IMR-90 (cell line): ENCODE measurements around the gene RHBDF2. TPM values are rescaled to one million over a fixed set of nuclear protein-coding genes. Genes with fewer than 3 reads are reported as not detected.

Experiments
- ATAC-seq: fragments of 200-7000 bp; cut with Tn5 transposase; 2 replicates; pipeline ENCODE4 v1.9.1; 2020; ENCODE audit warnings: low read depth, mild to moderate bottlenecking, moderate library complexity
- BruUV-seq: library from RNA; stranded (reverse); fragments of 400-500 nt; replicated peaks from 2 replicates; lab custom pipeline; 2021; lab: Mats Ljungman, UMichigan
- CTCF ChIA-PET: fragments of 300-600 bp; formaldehyde crosslinking; extraction: SDS; loops from one replicate; lab custom pipeline; 2021; ENCODE audit warnings: antibody characterized with exemption; lab: Yijun Ruan, JAX
- POLR2A ChIA-PET: fragments of 300-600 bp; sonication (Branson Sonifier 250); formaldehyde crosslinking; loops from one replicate; lab custom pipeline; 2022; ENCODE audit warnings: antibody characterized with exemption; ENCODE audit not compliant: unreplicated experiment; lab: Charles Lee
- DNase-seq: peaks from one replicate; pipeline ENCODE4 v3.0.0; 2013
- H2AFZ ChIP-seq: replicated peaks from 2 replicates; pipeline ENCODE3; 2013; ENCODE audit warnings: low read length, mild to moderate bottlenecking; ENCODE audit not compliant: poor library complexity
- H2AK5ac ChIP-seq: 2 replicates; pipeline ENCODE4 v1.6.1; 2013; ENCODE audit warnings: low read depth, low read length, inconsistent platforms
- H2AK9ac ChIP-seq: replicated peaks from 2 replicates; pipeline ENCODE3; 2013; ENCODE audit warnings: mild to moderate bottlenecking, low read depth, low read length, moderate library complexity; ENCODE audit not compliant: poor library complexity
- H2BK120ac ChIP-seq: 2 replicates; pipeline ENCODE4 v1.6.1; 2013; ENCODE audit warnings: low read depth, low read length, inconsistent platforms
- H2BK15ac ChIP-seq: 3 replicates; pipeline ENCODE4 v1.6.1; 2013; ENCODE audit warnings: low read depth, low read length, inconsistent platforms
- H2BK20ac ChIP-seq: 2 replicates; pipeline ENCODE4 v1.6.1; 2013; ENCODE audit warnings: low read depth, mild to moderate bottlenecking, inconsistent platforms, low read length, moderate library complexity
- H2BK5ac ChIP-seq: 2 replicates; pipeline ENCODE4 v1.6.1; 2013; ENCODE audit warnings: mild to moderate bottlenecking, low read depth, low read length, inconsistent platforms; ENCODE audit not compliant: poor library complexity, severe bottlenecking
- H3K14ac ChIP-seq: replicated peaks from 2 replicates; pipeline ENCODE4 v1.6.1; 2013; ENCODE audit warnings: low read depth, low read length, inconsistent platforms
- H3K18ac ChIP-seq: 2 replicates; pipeline ENCODE4 v1.6.1; 2013; ENCODE audit warnings: low read depth, low read length, control low read depth
- H3K23ac ChIP-seq: 2 replicates; pipeline ENCODE4 v1.6.1; 2013; ENCODE audit warnings: low read depth, low read length, inconsistent platforms
- H3K27ac ChIP-seq: 2 replicates; pipeline ENCODE4 v1.5.1; 2013; ENCODE audit warnings: mild to moderate bottlenecking, control low read depth, low read length; ENCODE audit not compliant: insufficient read depth
- H3K27me3 ChIP-seq: 2 replicates; pipeline ENCODE4 v1.6.1; 2013; ENCODE audit warnings: low read length; ENCODE audit not compliant: control insufficient read depth, insufficient read depth
- H3K36me3 ChIP-seq: 2 replicates; pipeline ENCODE4 v1.6.1; 2013; ENCODE audit warnings: low read length, mixed read lengths; ENCODE audit not compliant: control insufficient read depth, insufficient read depth
- H3K4ac ChIP-seq: 2 replicates; pipeline ENCODE4 v1.6.1; 2013; ENCODE audit warnings: low read depth, low read length, inconsistent platforms
- H3K4me1 ChIP-seq: 2 replicates; pipeline ENCODE4 v1.6.1; 2013; ENCODE audit warnings: low read length, mixed read lengths; ENCODE audit not compliant: control insufficient read depth, insufficient read depth
- H3K4me2 ChIP-seq: 2 replicates; pipeline ENCODE4 v1.6.1; 2013; ENCODE audit warnings: low read depth, mild to moderate bottlenecking, control low read depth, low read length, moderate library complexity
- H3K4me3 ChIP-seq: 2 replicates; pipeline ENCODE4 v1.5.1; 2013; ENCODE audit warnings: low read depth, mild to moderate bottlenecking, control low read depth, low read length, moderate library complexity; ENCODE audit not compliant: insufficient read depth
- H3K56ac ChIP-seq: 2 replicates; pipeline ENCODE4 v1.6.1; 2013; ENCODE audit warnings: low read length, inconsistent platforms; ENCODE audit not compliant: insufficient read depth; ENCODE audit errors: extremely low read depth
- H3K79me1 ChIP-seq, 2 experiments: 2 replicates each; pipeline ENCODE4 v1.6.1; 2013; ENCODE audit warnings: low read length in 2 of 2, inconsistent platforms in 1 of 2, low read depth in 1 of 2
- H3K9ac ChIP-seq: 2 replicates; pipeline ENCODE4 v1.6.1; 2013; ENCODE audit warnings: low read depth, low read length, control low read depth
- H3K9me1 ChIP-seq: 2 replicates; pipeline ENCODE4 v1.6.1; 2013; ENCODE audit warnings: low read length, inconsistent platforms; ENCODE audit not compliant: insufficient read depth
- H3K9me3 ChIP-seq: 2 replicates; pipeline ENCODE4 v1.6.1; 2013; ENCODE audit warnings: low read length; ENCODE audit not compliant: control insufficient read depth, insufficient read depth
- H4K20me1 ChIP-seq: 2 replicates; pipeline ENCODE4 v1.6.1; 2013; ENCODE audit warnings: low read length, inconsistent platforms; ENCODE audit not compliant: insufficient read depth
- H4K5ac ChIP-seq: 2 replicates; pipeline ENCODE4 v1.6.1; 2013; ENCODE audit warnings: mild to moderate bottlenecking, low read depth, low read length, control low read depth
- H4K8ac ChIP-seq, 2 experiments: 2 replicates each; pipeline ENCODE4 v1.6.1; 2013; ENCODE audit warnings: low read depth in 2 of 2, low read length in 2 of 2, control low read depth in 1 of 2, inconsistent platforms in 1 of 2
- H4K91ac ChIP-seq: 2 replicates; pipeline ENCODE4 v1.6.1; 2013; ENCODE audit warnings: low read depth, low read length, inconsistent platforms; ENCODE audit not compliant: insufficient read depth
- BHLHE40 ChIP-seq: fragments of 150-350 bp; IDR thresholded peaks from 2 replicates; pipeline ENCODE4 v1.6.1; 2016; ENCODE audit warnings: mild to moderate bottlenecking, low read depth, low read length
- FOS ChIP-seq: fragments of 150-350 bp; IDR thresholded peaks from 2 replicates; pipeline ENCODE4 v1.6.1; 2016; ENCODE audit warnings: low read depth, low read length
- MAZ ChIP-seq: IDR thresholded peaks from 2 replicates; pipeline ENCODE4 v1.6.1; 2012; ENCODE audit warnings: low read depth, mild to moderate bottlenecking, low read length, improper control_type of control experiment, moderate library complexity, borderline replicate concordance
- MXI1 ChIP-seq: IDR thresholded peaks from 2 replicates; pipeline ENCODE4 v1.6.1; 2012; ENCODE audit warnings: low read depth, mild to moderate bottlenecking, low read length, moderate library complexity, borderline replicate concordance
- RCOR1 ChIP-seq: IDR thresholded peaks from 2 replicates; pipeline ENCODE4 v1.6.1; 2012; ENCODE audit warnings: mild to moderate bottlenecking, low read length, improper control_type of control experiment; ENCODE audit not compliant: insufficient replicate concordance
- WGBS, 2 experiments: methylation state at CpG; one replicate each; pipeline versions ENCODE4 v1.1.5 to v1.1.7; 2013; ENCODE audit warnings: missing lambda C conversion rate in 2 of 2; ENCODE audit not compliant: insufficient read length in 1 of 2; ENCODE audit errors: extremely low coverage in 2 of 2; 5-methylcytosine and 5-hydroxymethylcytosine counted together
- dilution Hi-C: fragments of 300-500 bp; cut with HindIII; formaldehyde crosslinking; loops from one replicate; pipeline ENCODE4 v1.14.3; 2018; ENCODE audit warnings: low sequenced_read_pairs; ENCODE audit not compliant: unreplicated experiment
- in situ Hi-C: fragments of 300-500 bp; cut with MboI; formaldehyde crosslinking; loops from 3 replicates; pipeline ENCODE4 v1.14.3; 2019; ENCODE audit warnings: low sequenced_read_pairs, inconsistent platforms, mixed read lengths
- intact Hi-C: fragments of 100-400 bp; cut with micrococcal nuclease; formaldehyde crosslinking; loops from 2 replicates; pipeline ENCODE4 v1.10.0; 2022
- polyA plus RNA-seq, 3 experiments: library from polyadenylated mRNA; depleted of rRNA; stranded (reverse); fragments of >200 nt; gene quantifications; 2 replicates each; pipeline ENCODE4 v1.2.3, GENCODE V29; 2012; ENCODE audit warnings: low replicate concordance in 1 of 3
- total RNA-seq: library from RNA; depleted of rRNA; stranded (reverse); fragments of >200 nt; gene quantifications from 2 replicates; pipeline ENCODE4 v1.2.3, GENCODE V29; 2012
- TF ChIP-seq, protein P1 (sequence below): fragments of 150-350 bp; IDR thresholded peaks from 2 replicates; pipeline ENCODE4 v1.6.1; 2017; ENCODE audit warnings: mild to moderate bottlenecking, antibody characterized with exemption, low read length, low read depth

RHBDF2 gene
- total and polyA plus RNA-seq, 2 of the 4 experiments (the other 2 are of a cell fraction): 1.3 to 8.3 TPM

DNA sequence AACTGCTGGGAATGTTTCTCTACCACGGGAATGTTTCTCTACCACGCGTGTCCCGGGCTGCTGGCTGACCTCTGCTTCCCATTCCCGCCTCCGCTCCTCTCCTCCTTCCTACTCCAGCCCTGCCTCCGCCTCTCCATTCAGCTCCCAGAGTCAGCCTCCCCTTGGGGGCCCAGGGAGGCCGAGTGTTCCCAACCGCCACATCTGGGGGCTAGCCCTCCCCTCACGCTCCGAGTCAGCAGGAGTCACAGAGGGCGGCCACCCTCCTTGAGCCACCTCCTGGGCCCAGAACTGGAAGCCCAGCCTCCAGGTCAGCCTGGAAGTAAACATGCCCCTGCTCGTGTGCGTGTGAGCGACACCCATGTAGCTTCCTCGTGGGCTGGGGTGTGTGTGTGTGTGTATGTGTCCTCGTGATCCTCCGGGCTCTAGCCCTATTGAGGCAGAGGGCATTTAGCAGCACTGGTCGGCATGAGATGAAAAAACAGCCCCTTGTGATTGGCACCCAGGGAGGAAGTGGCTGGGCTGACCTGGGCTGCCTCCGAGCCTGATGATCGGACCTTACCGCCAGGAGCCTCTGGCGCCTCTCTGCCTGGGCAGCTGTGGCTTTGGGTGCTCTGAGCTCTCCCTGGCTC, 29.0 kb upstream of the RHBDF2 start:
- WGBS, 2 experiments: 16% methylated on average over 12 of the region's 23 CpGs; no CpG with 5 or more reads in 1 of the 2 experiments
- ATAC-seq (peak; percentile 30), DNase-seq (peak; percentile 70)
- Histone ChIP-seq H3K14ac (peak overlapping the region; percentile 94), H4K20me1 (0 out of 2 replicates have a peak, but pooled peaks cover 2% of the 10 kb centered on the region), H4K5ac (peak overlapping the region; percentile 98), H4K8ac (peak overlapping the region; percentile 88 to 100), H3K4ac (peak overlapping the region; percentile 99), H3K27ac (peak overlapping the region; percentile 89), H3K56ac (peak overlapping the region; percentile 91; the same call in 1 of the 2 replicates), H2AK5ac (peak overlapping the region; percentile 92), H3K36me3 (peaks cover 7% of the 10 kb centered on the region; the same call in 1 of the 2 replicates), H3K79me1 (peaks cover 0 to 23% of the 10 kb centered on the region in 2 experiments; a peak in 1 of 4 replicates), H3K23ac (peak overlapping the region; percentile 99), H3K4me1 (peaks cover 41% of the 10 kb centered on the region), H4K91ac (peak overlapping the region; percentile 99), H2BK20ac (peak overlapping the region; percentile 95), H3K4me2 (peak overlapping the region; percentile 14), H3K9me1 (peaks cover 22% of the 10 kb centered on the region), H2AFZ (peak overlapping the region; percentile 97), H3K9me3 (no peaks in the 10 kb centered on the region), H3K18ac (peak overlapping the region; percentile 91), H2AK9ac (peak overlapping the region; percentile 97), H2BK5ac (peak overlapping the region; percentile 91), H3K9ac (peak overlapping the region; percentile 48), H2BK15ac (peak overlapping the region; percentile 94; the same call in 2 of the 3 replicates), H3K4me3 (no peak overlapping the region), H3K27me3 (no peaks in the 10 kb centered on the region), H2BK120ac (peak overlapping the region; percentile 97)
- no TSS peak for BruUV-seq
- dilution Hi-C loops: no loop called here
- intact Hi-C loops: loop anchor here (10.0 kb wide), 1 partner anchor 535 kb away; no protein-coding TSS in a partner anchor
- ChIA-PET CTCF (interaction anchor here (1.5 to 1.6 kb wide), 2 partner anchors 10 to 27 kb away, joined by 3 to 5 read pairs; no protein-coding TSS in a partner anchor), POLR2A (interaction anchor here (1.1 kb wide), 1 partner anchor 14 kb away, joined by 3 read pairs; no protein-coding TSS in a partner anchor)
- TF ChIP-seq, protein P1, sequence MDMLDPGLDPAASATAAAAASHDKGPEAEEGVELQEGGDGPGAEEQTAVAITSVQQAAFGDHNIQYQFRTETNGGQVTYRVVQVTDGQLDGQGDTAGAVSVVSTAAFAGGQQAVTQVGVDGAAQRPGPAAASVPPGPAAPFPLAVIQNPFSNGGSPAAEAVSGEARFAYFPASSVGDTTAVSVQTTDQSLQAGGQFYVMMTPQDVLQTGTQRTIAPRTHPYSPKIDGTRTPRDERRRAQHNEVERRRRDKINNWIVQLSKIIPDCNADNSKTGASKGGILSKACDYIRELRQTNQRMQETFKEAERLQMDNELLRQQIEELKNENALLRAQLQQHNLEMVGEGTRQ: 0 out of 2 replicates have a peak, but pooled peaks have one; percentile 33
- TF ChIP-seq FOS (no peak), RCOR1 (no peak), MXI1 (peak; percentile 31; the same call in 1 of the 2 replicates), MAZ (peak; percentile 28), BHLHE40 (peak; percentile 27; the same call in 1 of the 2 replicates)
- in situ Hi-C loops: no loop called here
